MG63 (cell line): ENCODE data around the gene MYO15B. TPM values are rescaled to one million over a fixed set of nuclear protein-coding genes. Genes with fewer than 3 reads are reported as not detected.
"Not testable (repeated sequence)": the region's sequence is repeated elsewhere in the genome, so short reads cannot be mapped to it uniquely, and the experiment has no call there.

ENCODE experiments used
- DNase-seq: peaks from one replicate; pipeline ENCODE4 v3.0.0-alpha.2; 2020
- H3K27me3 ChIP-seq: fragments of 250-450 bp; sonication (Bioruptor Pico); 2 replicates; pipeline ENCODE4 v1.5.1; 2020; ENCODE audit warnings: mild to moderate bottlenecking, moderate library complexity
- H3K36me3 ChIP-seq: fragments of 250-450 bp; sonication (Bioruptor Pico); 2 replicates; pipeline ENCODE4 v1.5.1; 2020; ENCODE audit warnings: mild to moderate bottlenecking, moderate library complexity
- H3K4me3 ChIP-seq: fragments of 250-450 bp; sonication (Bioruptor Pico); 2 replicates; pipeline ENCODE4 v1.5.1; 2020; ENCODE audit warnings: mild to moderate bottlenecking, moderate library complexity
- H3K9me3 ChIP-seq: fragments of 250-450 bp; sonication (Bioruptor Pico); 2 replicates; pipeline ENCODE4 v1.5.1; 2020; ENCODE audit warnings: mild to moderate bottlenecking, moderate library complexity
- total RNA-seq: library from RNA; depleted of rRNA; stranded (reverse); fragments of >200 nt; shearing (Covaris generic); gene quantifications from 2 replicates; pipeline ENCODE4 v1.2.3, GENCODE V29; 2014; ENCODE audit warnings: low replicate concordance

Gene MYO15B
- total RNA-seq, 1 experiment from 2014 or later, result 4.7 TPM

- no peak for DNase-seq
- H3K4me3 ChIP-seq, result no peak overlapping the region
- no peaks in the 10 kb centered on the region for H3K9me3 ChIP-seq
- H3K36me3 ChIP-seq, result no peaks in the 10 kb centered on the region
- H3K27me3 ChIP-seq, result no peaks in the 10 kb centered on the region
Measured at GRCh38 chr17:75590314-75590761, 2.7 kb downstream of the MYO15B start.

- Histone ChIP-seq H3K36me3 (no peaks in the 10 kb centered on the region), H3K4me3 (no peak overlapping the region), H3K27me3 (no peaks in the 10 kb centered on the region; the same call in 1 of the 2 replicates), H3K9me3 (no peaks in the 10 kb centered on the region)
- no peak for DNase-seq
Measured at GRCh38 chr17:75590849-75591721, 3.5 kb downstream of the MYO15B start.

GRCh38 chr17:75591722-75592302 lies 4.2 kb downstream of the MYO15B start:
- H3K36me3 ChIP-seq, result no peaks in the 10 kb centered on the region
- DNase-seq, result no peak
- no peaks in the 10 kb centered on the region; the same call in 1 of the 2 replicates for H3K27me3 ChIP-seq
- H3K9me3 ChIP-seq, result no peaks in the 10 kb centered on the region
- H3K4me3 ChIP-seq, result no peak overlapping the region

DNA sequence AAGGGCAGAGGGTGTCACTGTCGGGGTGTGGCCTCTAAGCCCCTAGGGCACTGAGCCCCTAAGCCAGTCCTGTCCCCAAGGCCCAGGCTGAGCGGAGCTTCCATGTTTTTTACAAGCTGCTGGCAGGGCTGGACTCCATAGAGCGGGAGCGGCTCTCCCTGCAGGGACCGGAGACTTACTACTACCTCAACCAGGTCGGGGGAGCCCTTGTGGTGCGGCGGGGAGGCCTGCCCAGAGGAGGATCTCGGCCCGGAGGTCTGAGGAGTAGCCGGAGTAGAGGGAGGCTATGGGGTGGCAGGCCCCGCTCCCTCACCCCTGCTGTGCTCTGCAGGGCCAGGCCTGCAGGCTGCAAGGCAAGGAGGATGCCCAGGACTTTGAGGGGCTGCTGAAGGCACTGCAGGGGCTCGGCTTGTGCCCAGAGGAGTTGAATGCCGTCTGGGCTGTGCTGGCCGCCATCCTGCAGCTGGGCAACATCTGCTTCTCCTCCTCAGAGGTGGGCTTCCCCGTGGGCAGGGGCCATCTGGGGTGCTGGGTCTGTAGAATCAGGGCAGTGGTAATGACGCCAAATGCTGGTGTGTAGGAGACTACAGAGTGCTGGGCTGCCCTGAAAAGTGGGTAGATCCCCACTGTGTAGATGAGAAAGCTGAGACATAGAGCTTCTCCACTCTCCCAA lies 4.9 kb downstream of the MYO15B start:
- H3K9me3 ChIP-seq, result no peaks in the 10 kb centered on the region
- no peak overlapping the region for H3K4me3 ChIP-seq
- H3K36me3 ChIP-seq, result no peaks in the 10 kb centered on the region
- H3K27me3 ChIP-seq, result no peaks in the 10 kb centered on the region; the same call in 1 of the 2 replicates
- no peak for DNase-seq

- H3K9me3 ChIP-seq, H3K27me3 ChIP-seq, DNase-seq, H3K4me3 ChIP-seq, H3K36me3 ChIP-seq: not testable (repeated sequence)
Measured at GRCh38 chr17:75593430-75593829, 5.8 kb downstream of the MYO15B start.

- no peak for DNase-seq
Measured at GRCh38 chr17:75594499-75595283, 7.1 kb downstream of the MYO15B start.

GRCh38 chr17:75595284-75595919 lies 7.8 kb downstream of the MYO15B start:
- Histone ChIP-seq H3K9me3 (no peaks in the 10 kb centered on the region), H3K27me3 (no peaks in the 10 kb centered on the region; the same call in 1 of the 2 replicates), H3K4me3 (no peak overlapping the region), H3K36me3 (no peaks in the 10 kb centered on the region)
- DNase-seq, result no peak

More at GRCh38 chr17:75594499-75595283, 7.1 kb downstream of the MYO15B start:
- Histone ChIP-seq H3K27me3 (no peaks in the 10 kb centered on the region; the same call in 1 of the 2 replicates), H3K9me3 (no peaks in the 10 kb centered on the region), H3K36me3 (no peaks in the 10 kb centered on the region), H3K4me3 (no peak overlapping the region)

GRCh38 chr17:75595920-75596313 lies 8.3 kb downstream of the MYO15B start:
- no peak overlapping the region for H3K4me3 ChIP-seq
- H3K9me3 ChIP-seq, result no peaks in the 10 kb centered on the region
- DNase-seq, result no peak
- no peaks in the 10 kb centered on the region for H3K36me3 ChIP-seq
- H3K27me3 ChIP-seq, result no peaks in the 10 kb centered on the region; the same call in 1 of the 2 replicates

- Histone ChIP-seq H3K27me3 (no peaks in the 10 kb centered on the region; the same call in 1 of the 2 replicates), H3K36me3 (no peaks in the 10 kb centered on the region), H3K9me3 (no peaks in the 10 kb centered on the region)
Measured at GRCh38 chr17:75596320-75597087, 8.9 kb downstream of the MYO15B start.

GRCh38 chr17:75601057-75601987 lies 13.7 kb downstream of the MYO15B start:
- no peak overlapping the region for H3K4me3 ChIP-seq
- DNase-seq, result peak; percentile 62
- H3K27me3 ChIP-seq, result no peaks in the 10 kb centered on the region
- no peaks in the 10 kb centered on the region for H3K36me3 ChIP-seq
- H3K9me3 ChIP-seq, result no peaks in the 10 kb centered on the region

More at GRCh38 chr17:75596320-75597087, 8.9 kb downstream of the MYO15B start:
- DNase-seq, result no peak
- no peak overlapping the region for H3K4me3 ChIP-seq

GRCh38 chr17:75602644-75603043 lies 15.0 kb downstream of the MYO15B start:
- H3K27me3 ChIP-seq, result no peaks in the 10 kb centered on the region
- no peaks in the 10 kb centered on the region for H3K9me3 ChIP-seq
- DNase-seq, result peak; percentile 54
- no peaks in the 10 kb centered on the region for H3K36me3 ChIP-seq
- H3K4me3 ChIP-seq, result no peak overlapping the region

DNA sequence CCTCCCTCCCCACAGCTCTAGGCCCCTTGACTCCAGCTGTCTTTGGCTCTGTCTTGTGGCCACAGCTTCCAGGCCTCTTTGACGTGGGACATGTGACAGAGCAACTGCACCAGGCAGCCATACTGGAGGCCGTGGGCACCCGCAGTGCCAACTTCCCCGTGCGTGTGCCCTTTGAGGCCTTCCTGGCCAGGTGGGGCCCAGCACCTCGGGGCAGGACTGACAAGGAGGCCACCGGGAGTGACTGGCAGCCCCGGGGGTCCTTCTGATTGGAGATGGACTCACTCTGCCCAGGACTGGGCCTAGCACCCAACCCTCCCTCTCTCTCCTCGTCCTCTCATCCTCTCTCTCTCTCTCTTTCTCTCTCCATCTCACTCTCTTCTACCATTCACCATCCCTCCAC lies 15.5 kb downstream of the MYO15B start:
- Histone ChIP-seq H3K4me3 (no peak overlapping the region), H3K9me3 (no peaks in the 10 kb centered on the region), H3K36me3 (no peaks in the 10 kb centered on the region), H3K27me3 (no peaks in the 10 kb centered on the region)
- DNase-seq, result no peak

GRCh38 chr17:75604034-75604695 lies 16.6 kb downstream of the MYO15B start:
- Histone ChIP-seq H3K36me3 (no peaks in the 10 kb centered on the region), H3K27me3 (no peaks in the 10 kb centered on the region), H3K9me3 (no peaks in the 10 kb centered on the region), H3K4me3 (no peak overlapping the region)
- no peak for DNase-seq

DNA sequence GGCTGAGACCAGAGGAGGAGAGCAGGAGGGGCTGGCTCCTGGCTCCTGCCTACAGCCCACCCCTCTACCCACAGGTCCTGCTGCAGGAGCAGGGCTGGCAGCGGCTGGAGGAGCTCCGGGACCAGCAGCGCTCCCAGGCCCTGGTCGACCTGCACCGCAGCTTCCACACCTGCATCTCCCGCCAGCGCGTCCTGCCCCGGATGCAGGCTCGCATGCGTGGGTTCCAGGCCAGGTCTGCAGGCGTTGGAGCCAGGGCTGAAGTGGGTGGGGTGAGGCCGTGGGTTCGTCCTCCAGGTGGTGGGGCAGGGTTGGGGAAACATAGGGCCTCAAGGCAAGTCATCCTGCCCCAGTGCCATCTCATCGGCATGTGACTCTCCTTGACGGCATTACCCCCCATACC lies 18.2 kb downstream of the MYO15B start:
- no peaks in the 10 kb centered on the region for H3K36me3 ChIP-seq

More for the DNA sequence above, 18.2 kb downstream of the MYO15B start:
- H3K27me3 ChIP-seq, result no peaks in the 10 kb centered on the region
- no peak for DNase-seq
- no peak overlapping the region for H3K4me3 ChIP-seq
- H3K9me3 ChIP-seq, result no peaks in the 10 kb centered on the region
